SIG-M5 treated with dmso at 0.1 percent for 504 hours (cell line): ENCODE measurements around the gene KIF5A.

Experiments
- DNase-seq: peaks from one replicate; lab custom pipeline; 2025; ENCODE audit not compliant: unreplicated experiment; lab: John Stamatoyannopoulos, UW

The KIF5A gene

DNA sequence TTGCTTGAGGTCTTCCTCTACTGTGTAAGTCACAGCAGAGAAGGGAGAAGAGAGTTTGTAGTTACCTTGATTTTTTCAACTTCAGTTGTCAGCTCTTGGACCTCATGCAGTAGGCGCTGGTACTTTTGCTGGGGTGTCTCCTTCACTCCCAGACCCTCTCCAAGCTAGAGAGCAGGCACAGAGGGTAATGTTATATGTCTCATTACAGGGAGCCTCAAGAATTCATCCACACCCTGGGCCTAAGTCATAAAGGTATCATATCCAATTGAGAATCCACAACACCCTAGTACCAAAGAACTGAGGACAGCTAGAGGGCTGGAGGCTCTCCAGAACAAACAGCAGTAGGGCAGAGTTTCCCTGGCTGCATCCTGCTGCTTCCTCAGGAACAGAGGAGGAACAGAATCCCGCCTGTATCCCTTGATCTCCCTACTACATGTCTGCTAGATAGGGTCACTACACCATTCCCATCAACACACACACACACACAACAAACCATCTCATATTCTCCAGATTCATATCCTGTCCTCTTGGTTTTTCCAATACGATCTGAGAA, 14.8 kb upstream of the KIF5A start:
- no peak for DNase-seq

DNA sequence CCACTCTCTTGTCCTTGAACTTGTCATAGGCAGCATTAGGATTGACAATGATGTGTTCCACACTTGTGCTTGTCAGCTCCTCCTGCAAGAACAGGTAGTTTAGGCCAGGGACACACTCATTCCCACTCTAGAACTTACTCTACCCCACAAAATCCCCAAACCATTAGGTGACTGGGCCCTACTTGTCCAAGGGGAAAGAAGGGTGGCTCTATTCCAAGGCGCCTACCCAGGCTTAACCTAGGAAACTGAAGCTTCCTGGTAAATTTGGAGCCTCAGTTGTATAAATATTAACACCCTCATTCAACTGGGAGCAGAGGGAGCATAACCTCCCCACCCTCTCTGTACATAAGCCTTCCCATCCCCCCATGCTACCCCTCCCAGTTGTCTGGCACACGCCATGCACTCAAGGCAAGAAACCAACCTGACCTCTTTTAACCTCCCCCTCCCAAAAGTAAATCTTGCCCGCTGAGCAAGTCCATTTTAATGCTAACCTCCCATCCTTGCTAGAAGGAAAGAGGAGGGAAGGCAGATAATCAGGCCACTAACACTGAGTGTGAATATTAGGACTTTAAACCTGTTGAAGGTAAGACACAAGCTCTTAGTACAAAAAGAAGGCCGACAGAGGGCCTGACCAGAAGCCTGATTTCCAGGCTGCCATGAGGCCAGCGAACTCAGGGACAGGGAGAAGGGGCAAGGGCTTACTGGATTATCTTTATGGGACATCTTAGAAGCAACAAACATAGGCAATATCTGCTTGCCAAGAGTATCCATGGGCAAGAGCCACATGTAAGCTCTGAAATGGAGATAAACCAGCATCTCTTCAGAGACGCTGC, 13.9 kb upstream of the KIF5A start:
- DNase-seq = no peak

DNA sequence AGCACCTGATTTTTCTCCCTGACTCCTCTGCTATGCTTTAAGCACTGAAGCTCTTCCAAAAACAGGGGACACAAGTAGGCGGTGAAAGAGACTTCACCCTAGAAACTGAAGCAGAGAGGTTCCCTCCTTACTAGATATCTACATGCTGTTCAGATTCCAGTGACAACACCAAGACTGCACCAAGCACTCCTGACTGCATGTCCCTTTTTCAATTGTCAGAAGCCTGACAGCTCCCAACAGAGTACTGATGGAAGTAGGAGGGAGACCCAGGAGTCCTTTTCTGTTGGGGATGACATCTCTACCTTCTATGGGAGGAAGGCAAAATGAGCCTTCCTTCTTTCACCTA, 13.3 kb upstream of the KIF5A start:
- DNase-seq = no peak

DNA sequence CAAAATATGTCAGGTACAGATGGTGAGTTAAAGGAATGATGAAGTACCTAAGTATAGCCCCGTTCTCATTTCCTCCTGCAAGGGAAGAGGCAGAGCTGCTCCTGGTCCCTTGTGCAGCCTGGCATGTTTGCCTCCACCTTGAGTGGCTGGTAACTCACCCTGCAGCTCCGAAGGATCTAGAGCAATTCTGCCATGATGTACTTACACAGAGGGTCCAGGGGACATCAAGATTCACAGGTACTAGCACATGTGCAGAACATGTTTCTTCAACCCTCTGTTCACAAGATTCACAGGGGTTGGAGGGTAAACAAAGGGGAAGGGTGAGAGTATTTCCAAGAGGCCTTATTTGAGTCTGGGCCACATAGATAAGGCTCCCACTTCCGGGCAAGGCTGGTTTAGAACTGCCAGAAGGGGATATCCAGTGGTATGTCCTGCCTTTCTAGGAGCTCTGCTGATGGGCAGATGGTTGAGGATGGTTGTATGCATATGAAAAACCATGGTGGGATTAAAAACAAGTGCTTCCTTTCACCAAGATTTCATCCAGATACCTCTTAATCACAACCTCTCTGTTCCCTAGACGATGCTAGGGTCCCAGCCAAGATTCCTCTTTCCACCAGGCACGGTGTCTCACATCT, 10.6 kb upstream of the KIF5A start:
- DNase-seq = no peak

DNA sequence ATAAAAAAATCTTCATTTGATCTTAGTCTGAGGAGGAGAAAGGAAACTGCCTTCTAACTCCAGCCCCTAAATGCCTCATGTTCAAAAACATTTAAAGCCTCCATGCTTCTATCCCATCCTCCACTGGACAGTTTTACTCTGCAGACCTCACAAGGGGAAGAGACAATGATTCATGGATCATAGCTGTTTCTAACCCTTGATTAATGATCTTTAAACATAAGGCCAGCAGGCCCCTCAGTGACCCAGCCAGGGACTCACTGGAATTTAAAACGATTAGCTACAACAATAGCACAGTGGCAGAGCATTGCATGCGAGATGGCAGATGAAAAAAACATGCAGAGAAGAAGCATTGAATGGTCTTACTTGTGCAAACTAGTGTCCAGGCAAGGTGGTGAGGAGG, 8.8 kb upstream of the KIF5A start:
- DNase-seq = no peak

DNA sequence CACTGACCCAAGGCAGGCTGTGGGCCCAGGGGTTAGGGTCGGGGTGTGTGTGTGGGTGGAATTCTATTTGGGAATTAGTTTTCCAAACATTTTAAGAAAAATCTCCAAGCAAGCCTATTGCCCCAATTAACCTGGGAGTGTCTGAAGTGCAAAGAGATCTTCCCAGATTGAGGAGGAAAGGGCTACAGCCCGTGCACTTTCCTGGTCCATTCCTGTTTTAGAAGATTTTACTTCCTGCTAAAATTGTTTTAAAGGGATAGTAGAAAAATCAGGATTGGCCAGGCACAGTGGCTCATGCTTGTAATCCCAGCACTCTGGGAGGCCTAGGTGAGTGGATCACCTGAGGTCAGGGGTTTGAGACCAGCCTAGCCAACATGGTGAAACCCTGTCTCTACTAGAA, 8.1 kb upstream of the KIF5A start:
- no peak for DNase-seq

DNA sequence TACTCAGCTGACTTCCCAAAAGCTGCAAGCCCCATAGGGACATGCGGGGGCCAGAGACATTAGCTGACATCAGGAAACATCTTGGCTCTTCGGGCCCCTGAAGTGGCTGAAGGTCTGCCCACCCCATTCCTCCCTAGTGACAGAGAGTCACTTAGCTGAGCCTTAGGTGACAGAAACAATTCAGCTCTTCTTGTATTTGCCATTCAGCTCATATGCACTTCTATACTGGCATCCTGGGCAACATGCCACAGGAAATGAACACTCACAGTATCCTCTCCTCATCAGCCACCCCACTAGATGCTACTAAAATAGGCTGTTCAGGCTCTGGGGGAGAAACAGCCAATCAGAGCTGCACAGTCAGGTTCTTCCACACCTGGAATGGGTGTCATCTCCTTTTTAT, 6.3 kb upstream of the KIF5A start:
- DNase-seq = no peak

DNA sequence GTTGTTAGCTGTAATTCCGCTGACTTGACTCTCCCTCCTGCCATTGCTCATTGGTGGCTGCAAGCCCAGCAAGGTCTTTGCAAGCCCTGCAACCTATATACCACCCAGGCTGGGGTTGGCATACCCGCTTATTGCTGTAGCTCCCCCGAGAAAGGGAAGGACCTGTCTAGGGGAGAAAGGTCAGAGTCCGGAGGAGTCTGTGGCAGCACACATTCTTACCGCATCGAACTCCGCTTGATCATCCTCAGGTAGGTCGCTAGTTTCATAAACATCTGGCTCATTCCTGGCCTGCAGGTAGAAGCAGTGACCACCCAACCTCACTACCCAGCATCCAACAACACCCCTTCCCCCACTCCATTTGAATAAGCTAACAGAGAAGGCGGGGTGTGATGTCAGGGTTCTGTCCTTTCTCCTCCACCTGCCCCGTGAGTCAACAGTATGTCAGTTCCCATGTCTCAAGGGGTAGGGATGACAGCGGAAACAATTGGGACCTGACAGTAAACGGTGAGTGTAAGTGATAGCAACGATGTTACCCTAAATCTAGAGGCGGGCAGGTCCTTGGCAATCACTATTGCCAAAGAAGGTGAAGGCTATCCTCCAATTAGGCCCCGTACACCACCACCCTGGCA, 3.9 kb upstream of the KIF5A start:
- no peak for DNase-seq

DNA sequence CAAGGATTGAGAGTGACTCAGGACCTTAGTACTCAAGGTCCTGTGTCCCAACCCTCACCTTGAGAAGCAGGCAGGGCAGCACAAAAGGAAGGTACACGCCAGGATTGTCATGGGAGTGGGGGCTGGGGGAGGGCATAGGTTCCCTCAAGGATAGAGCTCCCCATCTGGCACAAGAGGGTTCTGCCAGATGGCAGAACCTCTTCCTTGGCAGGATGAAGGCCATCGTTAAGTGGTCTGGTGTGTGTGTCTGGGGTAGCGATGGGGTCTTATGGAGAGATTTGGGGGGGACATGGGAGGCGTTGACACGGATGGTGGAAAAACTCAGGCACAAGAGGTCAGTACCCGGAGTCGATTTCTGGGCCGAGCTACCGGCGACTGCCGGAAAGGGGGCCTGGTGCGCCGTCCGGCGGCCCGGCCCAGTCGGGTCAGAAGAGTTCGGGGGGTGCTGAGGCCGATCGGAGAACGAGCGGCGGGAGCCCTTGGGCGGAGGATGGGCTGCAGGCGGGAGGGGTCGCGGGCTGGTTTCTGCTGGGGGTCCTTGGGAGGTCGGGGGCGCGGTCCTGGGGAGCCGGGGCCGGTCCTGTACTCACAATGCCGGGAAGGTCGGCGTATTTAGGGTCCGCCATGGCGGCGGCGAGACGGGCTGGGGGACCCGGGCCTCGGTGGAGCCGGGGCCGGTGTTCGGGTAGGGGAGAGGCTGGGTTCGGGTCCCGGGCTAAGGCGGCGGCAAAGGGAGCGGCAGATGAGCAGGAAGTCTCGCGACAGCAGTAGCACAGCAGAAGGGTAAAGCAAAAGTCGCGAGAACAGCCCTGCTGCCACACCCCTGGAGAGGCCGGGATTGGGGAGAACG, 3.2 kb upstream of the KIF5A start, which contains the start of gene DCTN2:
TSS of gene DCTN2 (minus strand) at position 755 of the 850 bp plus-strand sequence. CDS start at position 626, 129 bp downstream.
- peak; percentile 100 for DNase-seq

DNA sequence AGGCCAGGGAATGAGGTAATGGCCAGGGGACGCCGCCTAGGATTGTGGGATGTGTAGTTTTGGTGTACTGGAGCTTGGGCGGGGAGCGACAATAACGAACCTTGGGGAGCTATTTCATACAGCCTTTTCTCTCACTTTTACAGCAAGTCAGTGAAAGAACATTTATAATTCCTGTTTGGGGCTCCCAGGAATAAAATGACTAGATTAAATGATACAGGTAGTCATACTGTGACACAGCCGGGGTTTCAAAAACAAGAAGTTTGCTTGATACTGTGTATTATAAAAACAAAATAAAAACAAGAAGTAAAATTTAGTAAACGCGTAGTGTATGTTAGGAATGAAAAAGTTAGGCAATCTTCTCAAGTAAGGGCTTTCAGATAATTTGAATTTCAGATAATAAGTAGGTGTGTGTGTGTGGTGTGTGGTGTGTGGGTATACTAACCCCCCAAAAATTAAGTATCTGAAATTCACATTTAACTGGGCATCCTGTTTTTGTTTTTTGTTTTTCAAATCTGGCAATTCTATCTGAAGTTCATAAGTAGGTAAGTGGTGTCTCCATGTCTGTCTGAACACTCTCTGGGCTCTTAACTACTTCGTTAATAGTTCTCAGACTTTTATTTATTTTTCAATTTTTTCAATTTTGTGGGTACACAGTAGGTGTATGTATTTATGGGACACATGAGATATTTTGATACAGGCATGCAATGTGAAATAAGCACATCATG, 2.4 kb upstream of the KIF5A start:
- no peak for DNase-seq

DNA sequence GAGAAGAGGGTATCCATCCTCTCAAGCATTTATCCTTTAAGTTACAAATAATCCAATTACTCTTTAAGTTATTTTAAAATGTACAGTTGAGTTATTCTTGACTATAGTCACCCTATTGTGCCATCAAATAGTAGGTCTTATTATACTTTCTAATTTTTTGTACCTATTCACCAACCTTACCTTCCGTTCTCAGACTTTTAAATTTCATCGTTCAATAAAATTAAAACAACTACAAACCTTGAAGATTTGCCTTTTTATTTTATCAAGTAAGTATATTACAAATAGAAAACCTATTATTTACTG, 1.9 kb upstream of the KIF5A start:
- DNase-seq = no peak

DNA sequence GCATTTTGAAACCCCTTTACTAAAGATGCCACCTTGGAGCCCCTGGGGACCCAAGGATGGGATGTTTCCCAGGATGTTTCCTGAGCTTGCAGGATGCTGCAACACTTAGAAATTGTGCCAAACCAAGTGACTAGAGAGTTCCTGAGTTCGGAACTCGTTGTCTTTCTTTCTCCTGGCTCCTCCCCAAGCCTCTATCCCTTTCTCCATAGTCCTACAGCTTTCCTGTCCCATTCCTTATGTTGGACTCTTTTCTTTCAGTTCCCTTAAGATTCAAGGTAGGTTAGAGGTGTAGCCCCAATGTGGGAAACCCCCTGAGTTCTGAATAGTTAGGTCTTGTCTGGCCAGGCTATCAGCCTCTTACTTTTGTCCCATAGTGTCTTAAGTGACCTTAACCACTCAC, 1.4 kb upstream of the KIF5A start:
- no peak for DNase-seq

DNA sequence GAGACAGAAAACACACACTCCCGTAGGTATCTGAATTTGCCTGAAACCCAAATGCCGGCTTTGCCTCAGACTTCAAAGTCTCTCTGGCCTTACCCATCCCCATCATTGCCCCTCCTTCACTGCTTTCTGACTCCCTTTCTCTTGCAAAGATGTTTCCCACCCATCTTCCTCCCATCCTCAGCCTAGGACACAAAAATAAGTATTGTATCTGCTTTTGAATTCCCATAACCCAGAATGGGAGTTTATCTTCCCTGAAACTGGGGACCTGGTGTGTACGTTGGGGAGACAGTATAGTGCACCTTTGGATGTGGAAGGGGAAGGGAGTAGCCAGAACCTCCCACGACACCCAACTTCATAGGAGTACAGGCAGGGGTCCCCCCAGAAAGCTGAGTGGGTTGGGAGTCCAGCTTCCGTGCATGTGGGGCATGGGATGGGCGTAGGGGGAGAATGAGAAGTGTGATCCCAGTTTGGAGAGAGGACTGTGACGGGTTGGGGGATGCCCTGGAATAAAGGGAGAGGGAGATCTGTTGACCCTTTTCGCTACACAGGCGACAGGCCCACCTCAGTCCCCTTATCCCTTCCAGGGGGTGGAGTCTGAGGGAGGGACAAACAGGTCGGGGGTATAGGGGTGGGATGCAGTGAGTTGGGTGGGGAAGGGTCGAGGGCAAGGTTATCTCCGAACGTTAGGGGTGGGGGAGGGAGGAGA, 488 bp upstream of the KIF5A start:
- no peak for DNase-seq

DNA sequence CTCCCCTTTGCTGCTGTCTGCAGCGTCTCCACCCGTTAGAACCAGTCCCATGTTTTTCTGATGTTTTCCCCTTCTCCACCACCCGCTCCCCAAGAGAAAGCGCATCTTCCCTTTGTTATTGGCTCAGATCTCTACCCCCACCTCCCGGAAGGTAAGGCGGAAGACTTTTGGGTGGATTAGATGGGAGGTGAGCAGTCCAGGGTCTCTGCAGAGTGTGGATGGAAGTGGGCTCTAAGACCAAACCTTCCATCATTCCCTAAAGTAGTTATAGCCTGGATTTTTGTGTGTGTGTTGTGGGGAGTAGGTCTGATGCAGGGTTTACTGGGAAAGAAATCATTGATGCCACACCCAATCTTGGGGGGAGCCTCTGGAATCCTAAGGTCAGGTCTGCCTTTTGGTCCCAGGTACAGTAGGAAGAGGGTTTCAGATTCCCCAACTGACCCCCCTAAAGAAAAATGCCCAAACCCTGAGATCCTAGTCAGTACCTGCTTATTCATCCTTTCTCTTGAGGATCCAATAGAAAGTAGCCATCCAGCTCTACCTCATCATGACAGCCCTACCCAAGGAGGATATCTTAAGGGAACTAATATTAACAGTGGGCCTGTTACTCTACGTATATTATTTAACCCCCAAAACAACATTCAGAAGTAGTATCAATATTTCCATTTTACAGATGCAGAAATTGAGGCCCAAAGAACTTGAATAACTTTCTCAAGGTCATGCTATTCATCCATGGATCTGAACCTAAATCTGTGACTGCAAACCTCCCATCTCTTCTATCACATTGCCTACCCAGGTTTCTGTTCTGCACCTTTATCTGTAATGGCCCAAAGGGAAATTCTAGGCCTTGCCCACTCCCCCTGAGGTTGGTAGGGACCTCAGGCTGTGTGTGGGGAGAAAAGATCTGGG, 1.1 kb downstream of the KIF5A start:
- DNase-seq = no peak

DNA sequence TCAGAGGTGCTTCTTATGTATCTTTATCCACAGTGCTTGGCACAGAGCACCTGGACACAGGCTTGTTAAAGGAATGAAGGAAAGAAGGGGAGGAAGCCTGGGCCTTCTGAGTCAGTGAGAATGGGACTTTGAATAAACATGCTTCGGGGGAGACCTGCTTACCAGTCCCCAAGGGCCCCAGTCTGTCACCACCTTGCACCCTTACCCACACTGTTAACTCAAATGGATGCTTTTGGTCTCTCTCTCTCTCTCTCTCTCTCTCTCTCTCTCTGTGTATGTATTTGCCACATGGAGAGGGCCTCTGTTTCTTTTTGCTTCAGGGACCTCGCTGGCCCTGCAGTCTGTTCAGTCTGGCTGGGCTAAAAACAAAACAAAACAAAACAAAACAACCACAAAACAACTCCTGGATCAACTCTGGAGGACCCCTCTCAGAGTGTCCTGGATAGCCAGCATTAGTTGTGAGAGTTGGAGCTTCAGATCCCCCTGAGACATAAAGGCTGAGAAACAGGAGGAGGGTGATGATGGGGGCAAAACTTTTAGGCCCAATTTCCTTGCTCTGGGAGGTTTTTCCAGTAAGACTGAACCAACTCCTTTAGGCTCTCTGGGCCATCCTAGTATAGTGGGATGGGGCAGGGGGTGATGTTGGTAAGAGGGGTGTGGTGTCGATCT, 1.9 kb downstream of the KIF5A start:
- no peak for DNase-seq

DNA sequence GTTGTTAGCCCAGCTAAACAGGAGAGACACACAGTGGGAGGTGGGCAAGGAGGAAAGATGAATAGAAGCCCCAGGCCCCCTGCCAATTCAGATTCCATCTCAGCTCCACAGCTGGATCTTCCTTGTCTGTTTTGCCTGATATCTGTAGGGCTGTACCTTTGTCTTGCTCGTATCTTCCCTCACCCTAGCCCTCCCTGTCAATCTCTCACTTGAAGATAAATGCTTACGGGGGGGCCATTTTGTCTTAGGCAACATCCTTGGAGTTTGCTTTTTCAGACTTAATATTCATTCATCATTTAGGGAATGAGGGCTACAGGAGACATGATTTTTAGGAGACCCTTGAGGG, 2.4 kb downstream of the KIF5A start:
- no peak for DNase-seq

DNA sequence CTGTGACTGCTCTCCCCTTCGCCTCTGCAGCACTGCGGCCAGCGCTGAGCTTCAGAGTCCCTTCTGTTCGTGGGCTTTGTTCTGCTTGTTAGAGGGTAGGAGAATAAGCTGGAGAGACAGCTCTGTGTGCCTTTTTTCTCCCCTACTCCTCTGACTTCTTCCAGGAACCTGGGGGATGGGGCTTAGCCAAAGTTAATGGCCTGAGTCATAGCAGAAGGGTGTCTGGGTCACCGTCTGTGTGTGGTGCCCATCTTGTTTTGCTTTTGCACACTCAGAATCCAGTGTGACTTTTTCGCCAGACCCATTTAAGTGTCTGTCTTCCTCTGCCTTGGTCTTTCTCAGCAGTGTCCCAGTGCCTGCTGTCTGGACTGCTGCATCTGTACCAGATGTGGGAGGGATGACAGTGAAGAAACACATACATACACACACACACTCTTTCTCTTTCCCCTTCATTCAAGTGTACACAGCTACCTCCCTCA, 3.0 kb downstream of the KIF5A start:
- DNase-seq = no peak
